Sigmoid colon (tissue), 4 donors: ENCODE measurements around the gene SBF2.

Experiments used
- CTCF ChIP-seq, 4 experiments: fragments of 450-650 bp in 3 of 4; fragments of 200-600 bp in 1 of 4; IDR thresholded peaks; one replicate each; pipeline ENCODE4 v1.5.1; 2016 to 2019; ENCODE audit warnings: antibody characterized with exemption in 4 of 4, mild to moderate bottlenecking in 3 of 4, moderate library complexity in 2 of 4
- EP300 ChIP-seq, 4 donors: sonication (generic); formaldehyde crosslinking; IDR thresholded peaks; one replicate each; pipeline ENCODE4 v1.6.1; 2017; ENCODE audit warnings: antibody characterized with exemption in 4 of 4
- POLR2A ChIP-seq, 2 donors: fragments of 450-650 bp; IDR thresholded peaks; one replicate each; pipeline ENCODE4 v1.6.1; 2016; ENCODE audit warnings: antibody characterized with exemption in 2 of 2, mild to moderate bottlenecking in 2 of 2, moderate library complexity in 2 of 2
- POLR2AphosphoS5 ChIP-seq, 4 donors: sonication (generic); formaldehyde crosslinking; IDR thresholded peaks; one replicate each; pipeline ENCODE4 v1.6.1; 2017; ENCODE audit warnings: antibody characterized with exemption in 4 of 4

- TF ChIP-seq POLR2A (IDR thresholded peaks at IDR 0.05) (no peak), CTCF (IDR thresholded peaks at IDR 0.05) (no peak), EP300 (IDR thresholded peaks at IDR 0.05) (no peak), POLR2AphosphoS5 (IDR thresholded peaks at IDR 0.05) (no peak)
Observed at GRCh38 chr11:9858218-9858617, 435.8 kb downstream of the SBF2 start.
